Measurements from ENCODE around the gene HEG1. TPM values are rescaled to one million over a fixed set of nuclear protein-coding genes. Genes with fewer than 3 reads are reported as not detected.

The HEG1 gene
- total RNA-seq, 2 experiments from 2014 or later, result 24.5 to 25.8 TPM

DNA sequence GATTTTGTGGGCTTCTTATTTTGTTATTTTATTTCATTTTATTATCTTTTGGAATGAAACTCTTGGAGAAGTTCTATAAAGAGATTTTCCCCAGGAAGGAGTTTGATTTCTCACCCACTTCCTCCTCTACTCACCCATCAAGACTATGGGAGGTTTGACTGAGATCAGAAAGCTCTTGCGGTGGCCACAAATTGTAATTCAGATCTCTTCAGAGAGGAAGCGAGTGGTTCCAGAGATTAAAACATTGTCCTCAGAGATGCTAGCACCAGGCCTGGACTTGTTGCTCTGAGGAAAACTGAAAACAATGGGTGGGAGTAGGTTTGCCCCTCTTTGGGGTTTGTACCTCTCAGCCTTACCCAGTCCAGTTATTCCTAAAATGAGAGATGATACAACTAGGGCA, 113.2 kb downstream of the HEG1 start:
- ChIA-PET CTCF (interaction anchor here (1.2 kb wide), 1 partner anchor 15 kb away, joined by 3 read pairs; no protein-coding TSS in a partner anchor), POLR2A (no interaction called here)
- Mint-ChIP-seq H3K27ac (no peak overlapping the region), H3K36me3 (ENCODE audit: low read depth) (no peaks in the 10 kb centered on the region), H3K27me3 (no peaks in the 10 kb centered on the region), H3K4me3 (no peak overlapping the region), H3K4me1 (ENCODE audit: low read depth) (no peaks in the 10 kb centered on the region), H3K9me3 (no peaks in the 10 kb centered on the region)
- ATAC-seq (no peak), DNase-seq (no peak)
- intact Hi-C loops (cut with micrococcal nuclease), result no loop called here
- TF ChIP-seq, protein P1, sequence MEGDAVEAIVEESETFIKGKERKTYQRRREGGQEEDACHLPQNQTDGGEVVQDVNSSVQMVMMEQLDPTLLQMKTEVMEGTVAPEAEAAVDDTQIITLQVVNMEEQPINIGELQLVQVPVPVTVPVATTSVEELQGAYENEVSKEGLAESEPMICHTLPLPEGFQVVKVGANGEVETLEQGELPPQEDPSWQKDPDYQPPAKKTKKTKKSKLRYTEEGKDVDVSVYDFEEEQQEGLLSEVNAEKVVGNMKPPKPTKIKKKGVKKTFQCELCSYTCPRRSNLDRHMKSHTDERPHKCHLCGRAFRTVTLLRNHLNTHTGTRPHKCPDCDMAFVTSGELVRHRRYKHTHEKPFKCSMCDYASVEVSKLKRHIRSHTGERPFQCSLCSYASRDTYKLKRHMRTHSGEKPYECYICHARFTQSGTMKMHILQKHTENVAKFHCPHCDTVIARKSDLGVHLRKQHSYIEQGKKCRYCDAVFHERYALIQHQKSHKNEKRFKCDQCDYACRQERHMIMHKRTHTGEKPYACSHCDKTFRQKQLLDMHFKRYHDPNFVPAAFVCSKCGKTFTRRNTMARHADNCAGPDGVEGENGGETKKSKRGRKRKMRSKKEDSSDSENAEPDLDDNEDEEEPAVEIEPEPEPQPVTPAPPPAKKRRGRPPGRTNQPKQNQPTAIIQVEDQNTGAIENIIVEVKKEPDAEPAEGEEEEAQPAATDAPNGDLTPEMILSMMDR (IDR thresholded peaks at IDR 0.05), result no peak

DNA sequence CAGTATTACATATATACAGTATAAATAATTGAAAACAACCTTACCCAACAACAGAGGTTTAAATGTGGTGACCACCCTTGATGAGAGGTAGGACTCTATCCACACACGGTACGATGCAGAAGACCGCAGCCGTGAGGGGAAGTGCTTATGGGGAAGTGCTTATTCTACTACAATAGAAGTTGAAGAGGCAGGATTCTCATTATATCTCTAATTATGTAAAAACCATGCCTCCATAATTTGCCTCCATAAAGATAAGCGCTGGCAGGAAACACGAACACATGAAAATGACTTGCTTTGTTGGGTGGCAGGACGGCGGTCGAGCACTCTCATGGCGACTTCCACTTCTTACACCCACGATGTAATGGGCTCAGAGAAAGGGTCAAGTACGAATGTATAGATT, 114.0 kb downstream of the HEG1 start:
- POLR2A ChIA-PET, result no interaction called here
- H3K4me1 Mint-ChIP-seq (ENCODE audit: low read depth), result no peaks in the 10 kb centered on the region
- H3K36me3 Mint-ChIP-seq (ENCODE audit: low read depth), result no peaks in the 10 kb centered on the region
- DNase-seq (no peak), ATAC-seq (no peak)
- TF ChIP-seq, protein P1 (IDR thresholded peaks at IDR 0.05), result no peak
- H3K4me3 Mint-ChIP-seq, result no peak overlapping the region
- H3K27me3 Mint-ChIP-seq, result peaks cover 2% of the 10 kb centered on the region
- intact Hi-C loops (cut with micrococcal nuclease), result no loop called here
- H3K27ac Mint-ChIP-seq, result no peak overlapping the region
- no peaks in the 10 kb centered on the region for H3K9me3 Mint-ChIP-seq
- CTCF ChIA-PET, result interaction anchor here (1.2 kb wide), 1 partner anchor 15 kb away, joined by 3 read pairs; no protein-coding TSS in a partner anchor

DNA sequence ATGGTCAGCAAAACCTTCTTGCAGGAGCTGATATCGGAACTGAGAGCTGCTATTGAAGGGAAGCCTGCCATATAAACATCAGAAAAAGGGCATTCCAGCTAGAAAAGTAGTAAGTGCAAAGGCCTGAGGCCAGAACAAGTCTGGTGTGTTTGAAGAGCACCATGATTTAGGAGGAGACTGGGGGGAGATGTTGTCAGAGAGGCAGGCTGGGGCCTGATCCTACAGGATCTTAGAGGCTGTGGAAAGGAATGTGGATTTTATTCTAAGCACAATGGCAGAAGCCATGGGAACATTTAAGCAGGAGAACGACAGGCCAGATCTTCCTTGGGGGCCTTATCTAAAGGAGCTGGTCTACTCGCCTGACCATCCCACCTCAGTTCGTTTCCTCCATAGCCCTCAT, 116.1 kb downstream of the HEG1 start:
- Mint-ChIP-seq H3K27me3 (peaks cover 5% of the 10 kb centered on the region), H3K9me3 (no peaks in the 10 kb centered on the region), H3K36me3 (ENCODE audit: low read depth) (no peaks in the 10 kb centered on the region), H3K4me3 (no peak overlapping the region), H3K27ac (no peak overlapping the region), H3K4me1 (ENCODE audit: low read depth) (no peaks in the 10 kb centered on the region)
- TF ChIP-seq, protein P1 (IDR thresholded peaks at IDR 0.05), result no peak
- ChIA-PET POLR2A (no interaction called here), CTCF (interaction anchor here (1.6 kb wide), 2 partner anchors 181 to 262 kb away, joined by 3 to 4 read pairs; no protein-coding TSS in a partner anchor)
- ATAC-seq, result no peak
- intact Hi-C loops (cut with micrococcal nuclease), result no loop called here
- DNase-seq, result no peak

DNA sequence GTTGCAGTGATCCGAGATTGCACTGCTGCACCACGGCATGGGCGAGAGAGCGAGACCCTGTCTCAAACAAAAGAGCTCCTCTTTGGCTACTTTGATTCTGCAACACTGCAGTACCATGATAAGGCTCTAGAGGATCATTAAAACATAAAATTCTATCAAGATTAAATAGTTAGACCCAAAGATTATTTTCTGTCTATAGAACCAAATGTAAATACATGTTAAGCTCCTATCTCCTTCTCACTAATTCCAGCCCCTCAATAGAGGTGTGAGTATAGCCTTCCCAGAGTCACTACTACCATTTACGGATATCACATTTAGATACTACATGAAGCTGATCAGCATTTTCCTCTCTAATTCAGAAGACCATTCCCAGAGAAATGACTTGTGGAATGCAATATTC, 116.9 kb downstream of the HEG1 start:
- POLR2A ChIA-PET, result interaction anchor here (0.7 kb wide), 1 partner anchor 271 kb away, joined by 3 read pairs; no protein-coding TSS in a partner anchor
- peaks cover 10% of the 10 kb centered on the region for H3K27me3 Mint-ChIP-seq
- ATAC-seq, result no peak

DNA sequence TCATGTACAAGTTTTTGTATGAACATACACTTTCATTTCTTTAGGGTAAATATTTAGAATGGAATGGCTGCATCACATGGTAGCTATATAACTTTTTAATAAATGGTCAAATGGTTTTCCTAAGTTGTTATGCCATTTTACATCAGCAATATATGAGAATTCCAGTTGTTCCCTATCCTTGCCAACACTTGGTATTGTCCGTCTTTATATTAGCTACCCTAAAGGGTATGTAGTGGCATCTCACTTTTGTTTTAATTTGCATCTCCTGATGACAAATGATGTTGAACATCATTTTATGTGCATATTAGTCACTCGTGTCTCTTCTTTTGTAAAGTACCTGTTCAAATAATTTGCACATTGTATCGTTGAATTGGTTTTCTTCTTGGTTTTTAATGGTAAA, 118.7 kb downstream of the HEG1 start:
- ATAC-seq (no peak), DNase-seq (no peak)
- ChIA-PET CTCF (interaction anchor here (1.2 to 2.8 kb wide), 4 partner anchors 9 to 265 kb away, joined by 3 to 6 read pairs (median 4); no protein-coding TSS in a partner anchor), POLR2A (no interaction called here)
- TF ChIP-seq, protein P1 (IDR thresholded peaks at IDR 0.05), result no peak
- intact Hi-C loops (cut with micrococcal nuclease), result no loop called here
- no peak overlapping the region for H3K27ac Mint-ChIP-seq
- no peak overlapping the region for H3K4me3 Mint-ChIP-seq
- no peaks in the 10 kb centered on the region for H3K4me1 Mint-ChIP-seq (ENCODE audit: low read depth)
- no peaks in the 10 kb centered on the region for H3K36me3 Mint-ChIP-seq (ENCODE audit: low read depth)
- no peaks in the 10 kb centered on the region for H3K9me3 Mint-ChIP-seq
- peaks cover 11% of the 10 kb centered on the region for H3K27me3 Mint-ChIP-seq

More for the DNA sequence above, 116.9 kb downstream of the HEG1 start:
- no peaks in the 10 kb centered on the region for H3K9me3 Mint-ChIP-seq
- CTCF ChIA-PET, result interaction anchor here (1.0 to 1.6 kb wide), 4 partner anchors 10 to 263 kb away, joined by 3 to 4 read pairs (median 3); no protein-coding TSS in a partner anchor
- no peak overlapping the region for H3K27ac Mint-ChIP-seq
- TF ChIP-seq, protein P1 (IDR thresholded peaks at IDR 0.05), result no peak
- no peaks in the 10 kb centered on the region for H3K36me3 Mint-ChIP-seq (ENCODE audit: low read depth)
- H3K4me1 Mint-ChIP-seq (ENCODE audit: low read depth), result no peaks in the 10 kb centered on the region
- intact Hi-C loops (cut with micrococcal nuclease), result no loop called here
- no peak for DNase-seq
- no peak overlapping the region for H3K4me3 Mint-ChIP-seq
